Osteocyte (in vitro differentiated cells): ENCODE results near the gene CHST11. TPM values are rescaled to one million over a fixed set of nuclear protein-coding genes. Genes with fewer than 3 reads are reported as not detected.

Experiments
- DNase-seq: peaks from one replicate; pipeline ENCODE4 v3.0.0; 2021; ENCODE audit warnings: mixed read lengths; ENCODE audit not compliant: unreplicated experiment; ENCODE audit errors: extremely low spot score
- H3K27ac Mint-ChIP-seq: one replicate; pipeline ENCODE4 v1.8.0; 2021; ENCODE audit warnings: mild to moderate bottlenecking, mixed read lengths; ENCODE audit not compliant: unreplicated experiment
- H3K27me3 Mint-ChIP-seq: one replicate; pipeline ENCODE4 v1.8.0; 2021; ENCODE audit warnings: mixed read lengths; ENCODE audit not compliant: unreplicated experiment
- H3K36me3 Mint-ChIP-seq: one replicate; pipeline ENCODE4 v1.8.0; 2021; ENCODE audit warnings: mixed read lengths; ENCODE audit not compliant: unreplicated experiment
- H3K4me1 Mint-ChIP-seq: one replicate; pipeline ENCODE4 v1.8.0; 2021; ENCODE audit warnings: mixed read lengths; ENCODE audit not compliant: unreplicated experiment
- H3K4me3 Mint-ChIP-seq: one replicate; pipeline ENCODE4 v1.8.0; 2021; ENCODE audit warnings: mild to moderate bottlenecking, moderate library complexity, mixed read lengths; ENCODE audit not compliant: unreplicated experiment
- H3K9me3 Mint-ChIP-seq: one replicate; pipeline ENCODE4 v1.8.0; 2021; ENCODE audit warnings: mixed read lengths; ENCODE audit not compliant: unreplicated experiment
- total RNA-seq: library from RNA; stranded (reverse); gene quantifications from 2 replicates; pipeline ENCODE4 v1.2.1, GENCODE V29; 2021
- TF ChIP-seq, protein P1 (sequence below): fragments of 200-600 bp; sonication (generic); IDR thresholded peaks from 2 replicates; pipeline ENCODE4 v1.5.0; 2021; ENCODE audit warnings: antibody characterized with exemption, mild to moderate bottlenecking, moderate library complexity

CHST11 gene
- total RNA-seq, 1 donor from 2014 or later: 7.5 TPM

DNA sequence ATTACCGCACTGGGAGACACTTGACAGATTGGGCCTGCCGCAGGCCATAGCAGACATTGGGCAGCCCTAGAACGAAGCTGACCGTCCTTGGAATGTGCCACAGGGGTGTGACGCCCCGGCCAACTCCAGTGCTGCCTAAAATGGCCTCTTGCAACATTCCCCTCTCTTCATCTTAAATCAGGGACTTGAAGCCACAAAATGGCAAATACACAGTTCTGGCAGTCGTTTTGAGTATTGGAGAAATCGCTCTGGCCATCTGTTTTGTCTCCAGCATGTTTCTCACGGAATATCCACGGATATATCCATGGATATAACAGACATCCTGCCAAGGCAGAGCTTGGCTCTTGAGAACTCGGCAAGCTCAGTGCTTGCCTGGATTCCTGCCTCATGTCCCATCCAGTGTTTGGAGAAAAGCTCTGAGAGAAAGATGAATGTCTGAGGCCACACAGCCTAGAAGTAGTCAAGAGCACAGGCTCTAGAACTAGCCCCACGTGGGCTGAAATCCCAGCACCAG is 158.4 kb downstream of the CHST11 start:
- H3K36me3 Mint-ChIP-seq: no peaks in the 10 kb centered on the region
- H3K4me3 Mint-ChIP-seq: no peak overlapping the region
- no peaks in the 10 kb centered on the region for H3K4me1 Mint-ChIP-seq
- no peaks in the 10 kb centered on the region for H3K9me3 Mint-ChIP-seq
- H3K27ac Mint-ChIP-seq: no peak overlapping the region
- no peak for DNase-seq
- no peaks in the 10 kb centered on the region for H3K27me3 Mint-ChIP-seq
- TF ChIP-seq, protein P1, sequence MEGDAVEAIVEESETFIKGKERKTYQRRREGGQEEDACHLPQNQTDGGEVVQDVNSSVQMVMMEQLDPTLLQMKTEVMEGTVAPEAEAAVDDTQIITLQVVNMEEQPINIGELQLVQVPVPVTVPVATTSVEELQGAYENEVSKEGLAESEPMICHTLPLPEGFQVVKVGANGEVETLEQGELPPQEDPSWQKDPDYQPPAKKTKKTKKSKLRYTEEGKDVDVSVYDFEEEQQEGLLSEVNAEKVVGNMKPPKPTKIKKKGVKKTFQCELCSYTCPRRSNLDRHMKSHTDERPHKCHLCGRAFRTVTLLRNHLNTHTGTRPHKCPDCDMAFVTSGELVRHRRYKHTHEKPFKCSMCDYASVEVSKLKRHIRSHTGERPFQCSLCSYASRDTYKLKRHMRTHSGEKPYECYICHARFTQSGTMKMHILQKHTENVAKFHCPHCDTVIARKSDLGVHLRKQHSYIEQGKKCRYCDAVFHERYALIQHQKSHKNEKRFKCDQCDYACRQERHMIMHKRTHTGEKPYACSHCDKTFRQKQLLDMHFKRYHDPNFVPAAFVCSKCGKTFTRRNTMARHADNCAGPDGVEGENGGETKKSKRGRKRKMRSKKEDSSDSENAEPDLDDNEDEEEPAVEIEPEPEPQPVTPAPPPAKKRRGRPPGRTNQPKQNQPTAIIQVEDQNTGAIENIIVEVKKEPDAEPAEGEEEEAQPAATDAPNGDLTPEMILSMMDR: no peak

DNA sequence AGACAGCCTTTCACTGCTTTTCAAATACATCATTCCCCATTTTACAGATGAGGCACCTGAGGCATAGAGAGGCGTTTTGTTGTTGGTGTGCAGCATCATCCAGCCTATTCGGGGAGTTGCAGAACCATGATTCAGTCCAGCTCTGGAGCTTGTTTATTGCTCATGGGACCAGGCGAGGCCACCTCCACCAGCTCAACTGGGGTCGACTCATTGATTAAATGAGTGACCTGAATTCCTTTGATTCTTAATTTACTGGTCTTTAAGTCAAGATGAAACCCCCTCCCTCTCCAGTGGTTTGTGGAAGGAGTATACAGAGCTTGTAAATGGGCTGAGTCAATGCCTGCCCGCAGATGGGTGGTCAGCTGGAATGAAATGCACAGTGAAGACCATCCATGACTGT is 161.9 kb downstream of the CHST11 start:
- no peaks in the 10 kb centered on the region for H3K36me3 Mint-ChIP-seq
- H3K27ac Mint-ChIP-seq: no peak overlapping the region
- no peak for DNase-seq
- no peak overlapping the region for H3K4me3 Mint-ChIP-seq
- TF ChIP-seq, protein P1: no peak
- H3K27me3 Mint-ChIP-seq: no peaks in the 10 kb centered on the region
- H3K4me1 Mint-ChIP-seq: no peaks in the 10 kb centered on the region
- H3K9me3 Mint-ChIP-seq: no peaks in the 10 kb centered on the region

DNA sequence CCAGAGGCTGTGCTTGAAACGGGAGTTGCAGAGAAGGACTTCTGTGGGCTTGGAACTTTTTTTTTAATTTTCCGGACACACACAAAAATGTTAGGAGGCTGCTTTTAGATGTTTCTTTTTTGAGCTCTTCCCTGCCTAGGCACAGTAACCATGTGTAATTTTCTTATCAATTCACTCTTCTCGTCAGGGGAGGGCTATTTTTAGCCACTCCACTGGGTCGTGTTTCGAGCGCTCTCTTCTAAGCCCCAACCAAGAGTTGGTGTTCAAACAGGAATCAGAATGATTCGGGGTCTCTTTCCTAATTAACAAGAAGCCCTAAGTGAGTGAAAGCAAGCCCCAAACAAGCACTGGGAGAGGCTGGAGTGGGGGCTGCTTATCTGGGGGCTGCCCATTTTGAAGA is 162.6 kb downstream of the CHST11 start:
- no peak overlapping the region for H3K4me3 Mint-ChIP-seq
- H3K4me1 Mint-ChIP-seq: no peaks in the 10 kb centered on the region
- TF ChIP-seq, protein P1: no peak

DNA sequence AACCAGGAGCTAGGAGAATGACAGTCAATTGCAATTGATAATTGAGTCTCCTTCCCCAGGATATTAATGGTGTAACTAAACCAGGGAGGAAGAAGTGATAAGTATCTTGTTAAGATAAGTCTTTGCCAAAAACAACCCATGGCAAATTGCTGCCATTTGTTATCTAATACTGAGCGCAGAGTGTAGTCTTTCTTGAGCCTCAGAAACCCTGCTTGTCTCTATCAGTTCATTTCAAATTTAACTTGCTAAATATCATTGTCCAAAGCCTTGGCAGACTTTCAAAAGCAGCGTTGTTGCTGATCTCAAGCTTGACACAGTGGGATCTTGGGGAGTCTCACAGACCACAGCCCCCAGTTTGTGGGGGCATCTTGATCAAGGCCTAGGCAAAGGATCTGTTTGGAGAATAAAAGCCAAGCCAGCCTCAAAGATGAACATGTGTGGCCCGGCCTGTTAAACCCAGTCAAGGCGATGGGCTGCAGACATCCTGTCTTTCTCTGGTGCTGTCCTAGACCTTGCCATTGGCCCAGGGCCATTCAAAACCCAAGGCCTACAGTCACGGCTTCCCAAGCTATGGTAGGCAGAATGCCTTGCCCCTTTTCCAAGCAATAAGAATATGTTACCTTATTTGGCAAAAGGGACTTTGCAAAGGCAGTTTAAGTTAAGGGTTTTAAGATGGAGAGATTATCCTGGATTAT is 164.2 kb downstream of the CHST11 start:
- H3K4me3 Mint-ChIP-seq: no peak overlapping the region
- TF ChIP-seq, protein P1: no peak
- no peaks in the 10 kb centered on the region for H3K27me3 Mint-ChIP-seq
- H3K4me1 Mint-ChIP-seq: peaks cover under 1% of the 10 kb centered on the region
- DNase-seq: no peak
- no peak overlapping the region for H3K27ac Mint-ChIP-seq
- H3K36me3 Mint-ChIP-seq: no peaks in the 10 kb centered on the region
- no peaks in the 10 kb centered on the region for H3K9me3 Mint-ChIP-seq

More for the DNA sequence above, 162.6 kb downstream of the CHST11 start:
- Mint-ChIP-seq H3K9me3 (no peaks in the 10 kb centered on the region), H3K27me3 (no peaks in the 10 kb centered on the region), H3K36me3 (no peaks in the 10 kb centered on the region), H3K27ac (no peak overlapping the region)
- no peak for DNase-seq

DNA sequence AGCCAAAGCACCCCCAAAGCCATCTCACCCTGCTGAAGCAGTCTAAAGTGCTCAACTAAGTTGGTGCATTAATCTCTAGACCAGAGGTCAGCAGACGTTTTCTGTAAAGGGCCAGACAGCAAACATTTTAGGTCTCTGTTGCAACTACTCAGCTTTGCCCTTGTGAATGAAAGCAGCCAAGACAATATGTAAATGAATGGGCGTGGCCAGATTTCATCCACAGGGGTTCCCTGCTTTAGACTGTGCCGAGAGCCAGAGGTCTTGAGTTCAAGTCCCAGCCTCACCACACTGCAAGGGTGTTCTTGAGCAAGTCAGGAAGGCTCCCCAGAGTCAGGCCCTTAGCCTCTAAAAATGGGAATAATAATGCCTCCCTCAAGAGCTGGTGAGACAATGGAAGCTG is 166.2 kb downstream of the CHST11 start:
- TF ChIP-seq, protein P1: no peak
- Mint-ChIP-seq H3K4me1 (peaks cover 12% of the 10 kb centered on the region), H3K27me3 (no peaks in the 10 kb centered on the region), H3K36me3 (no peaks in the 10 kb centered on the region), H3K4me3 (no peak overlapping the region), H3K27ac (no peak overlapping the region), H3K9me3 (no peaks in the 10 kb centered on the region)
- no peak for DNase-seq
